Activated CD4-positive, alpha-beta T cell treated with anti-CD3 and anti-CD28 coated beads, Interleukin-2, Interleukin-4, amounts not matched to agents 100 ng/mL and 50 ng/mL, durations not matched to agents 16 hours and 8 hours (primary cell): ENCODE data around the gene MRPS5.

ENCODE experiments used
- DNase-seq: peaks from one replicate; pipeline ENCODE4 v3.0.0-alpha.2; 2020; ENCODE audit warnings: low spot score

The MRPS5 gene

DNA sequence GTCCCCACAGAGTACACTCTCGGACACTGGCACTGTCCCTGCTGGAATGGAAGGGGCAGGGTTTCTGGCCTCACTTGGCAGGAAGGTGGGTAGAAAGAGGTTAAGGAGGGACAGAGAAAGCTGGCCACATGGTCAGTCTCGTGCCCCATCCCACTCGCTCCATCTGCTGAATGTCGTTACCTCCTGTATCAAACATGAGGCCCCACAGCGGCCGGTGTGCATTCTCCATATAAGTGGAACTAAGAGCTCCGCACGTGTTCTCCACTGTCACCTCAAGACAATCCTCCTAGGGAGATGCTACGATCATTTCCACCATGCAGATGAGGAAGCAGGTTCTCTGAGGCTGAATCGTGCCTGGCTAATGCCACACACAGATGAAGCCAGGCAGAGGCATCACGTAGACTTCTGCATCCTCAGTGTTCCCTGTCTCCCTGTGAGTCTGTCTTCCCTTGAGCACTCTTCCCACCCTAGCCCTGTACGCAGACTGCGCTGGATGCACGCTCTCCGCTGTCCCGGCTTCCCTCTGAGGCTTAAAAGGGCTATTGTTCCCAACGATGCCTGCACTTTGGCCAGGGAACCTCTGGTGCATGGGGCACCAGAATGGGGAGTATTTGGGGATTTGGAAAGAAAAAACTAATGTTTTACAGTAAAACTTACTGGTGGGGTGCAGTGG is 61.0 kb downstream of the MRPS5 start:
- DNase-seq: no peak

DNA sequence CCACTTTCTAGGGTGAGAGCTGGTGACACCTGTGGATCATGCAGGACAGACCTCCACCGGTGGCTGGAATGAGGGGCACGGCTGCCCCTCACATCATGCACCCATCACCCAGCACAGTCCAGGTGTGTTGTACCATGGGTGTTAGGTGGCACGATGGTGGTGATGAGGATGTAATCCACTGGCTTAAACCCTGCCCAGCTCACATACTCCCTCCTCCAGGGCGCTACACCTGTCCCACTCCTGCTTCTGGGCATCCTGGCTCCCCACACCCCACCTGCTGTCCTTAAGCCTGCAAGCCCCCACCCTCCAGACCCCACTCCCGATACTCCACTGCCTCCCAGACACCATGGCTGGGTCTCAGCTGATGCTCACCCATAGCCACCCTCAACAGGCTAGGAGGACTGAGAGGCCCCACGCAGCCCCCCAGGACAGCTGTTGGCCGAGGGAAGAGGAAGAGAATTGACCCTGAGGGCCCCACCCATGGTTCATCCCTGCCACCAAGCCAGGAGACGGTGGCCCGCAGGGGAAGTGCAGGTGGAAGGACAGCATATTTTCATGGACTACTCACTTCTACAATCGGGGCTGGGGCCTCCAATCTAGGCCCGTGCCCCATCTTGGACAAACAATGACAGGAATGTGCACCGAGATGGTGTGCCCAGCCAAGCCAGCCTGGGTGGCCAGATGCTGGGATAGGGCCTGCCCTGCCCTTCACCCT is 61.8 kb downstream of the MRPS5 start:
- DNase-seq: no peak

DNA sequence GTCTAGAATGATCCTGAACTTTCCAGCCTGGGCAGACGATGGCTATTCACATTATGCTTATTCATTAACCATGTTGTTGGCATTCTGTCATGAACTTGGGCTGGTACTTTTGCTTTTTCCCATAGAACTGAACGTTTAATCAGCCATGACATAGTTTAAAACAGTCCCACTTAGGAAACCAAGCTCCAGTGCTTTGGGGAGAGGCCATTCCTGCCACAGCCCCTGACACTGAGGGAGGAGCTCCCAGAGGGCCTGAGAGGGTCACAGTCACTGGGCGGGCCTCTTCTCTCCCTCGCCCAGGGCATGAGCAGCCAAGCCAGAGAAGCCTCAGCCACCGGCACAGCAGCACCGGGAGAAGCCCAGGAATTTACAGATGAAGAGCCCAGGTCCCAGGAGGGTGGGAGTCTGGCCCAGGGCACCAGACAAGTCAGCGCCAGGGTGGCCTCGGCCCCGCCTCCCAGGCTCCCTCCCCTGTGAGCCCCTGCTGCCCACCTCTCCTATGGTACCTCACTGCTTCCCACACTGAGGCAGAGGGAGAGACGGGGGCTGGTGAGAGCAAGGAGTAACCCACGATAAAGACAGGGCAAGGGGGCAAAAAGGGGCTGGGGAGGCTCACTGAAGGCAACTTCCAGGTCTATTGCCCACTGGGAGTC is 62.5 kb downstream of the MRPS5 start:
- no peak for DNase-seq

DNA sequence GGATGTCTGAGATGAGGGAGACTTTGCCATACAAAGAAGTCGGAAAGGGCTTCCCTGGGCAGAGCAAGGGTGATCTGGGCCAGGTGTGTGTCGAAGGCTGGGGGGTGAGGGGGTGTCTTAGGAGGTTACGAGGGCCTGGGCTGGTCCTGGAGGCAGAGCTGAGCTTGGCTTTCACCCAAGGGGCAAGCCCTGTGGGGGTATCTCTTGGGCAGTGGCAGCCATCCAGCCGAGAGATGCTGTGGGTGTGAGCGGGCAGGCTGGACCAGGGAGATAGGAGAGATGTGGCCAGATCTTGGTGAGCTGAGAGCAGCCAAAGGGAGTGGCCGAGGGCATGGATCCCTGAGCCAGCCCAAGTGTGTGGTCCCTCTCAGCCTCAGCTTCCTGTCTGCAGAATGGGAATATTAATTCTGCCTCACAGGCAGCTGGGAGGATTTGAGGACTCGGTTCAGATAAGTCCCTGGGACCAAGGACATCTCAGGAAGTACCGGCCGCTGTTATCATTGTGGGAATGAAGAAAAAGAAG is 63.1 kb downstream of the MRPS5 start:
- no peak for DNase-seq

DNA sequence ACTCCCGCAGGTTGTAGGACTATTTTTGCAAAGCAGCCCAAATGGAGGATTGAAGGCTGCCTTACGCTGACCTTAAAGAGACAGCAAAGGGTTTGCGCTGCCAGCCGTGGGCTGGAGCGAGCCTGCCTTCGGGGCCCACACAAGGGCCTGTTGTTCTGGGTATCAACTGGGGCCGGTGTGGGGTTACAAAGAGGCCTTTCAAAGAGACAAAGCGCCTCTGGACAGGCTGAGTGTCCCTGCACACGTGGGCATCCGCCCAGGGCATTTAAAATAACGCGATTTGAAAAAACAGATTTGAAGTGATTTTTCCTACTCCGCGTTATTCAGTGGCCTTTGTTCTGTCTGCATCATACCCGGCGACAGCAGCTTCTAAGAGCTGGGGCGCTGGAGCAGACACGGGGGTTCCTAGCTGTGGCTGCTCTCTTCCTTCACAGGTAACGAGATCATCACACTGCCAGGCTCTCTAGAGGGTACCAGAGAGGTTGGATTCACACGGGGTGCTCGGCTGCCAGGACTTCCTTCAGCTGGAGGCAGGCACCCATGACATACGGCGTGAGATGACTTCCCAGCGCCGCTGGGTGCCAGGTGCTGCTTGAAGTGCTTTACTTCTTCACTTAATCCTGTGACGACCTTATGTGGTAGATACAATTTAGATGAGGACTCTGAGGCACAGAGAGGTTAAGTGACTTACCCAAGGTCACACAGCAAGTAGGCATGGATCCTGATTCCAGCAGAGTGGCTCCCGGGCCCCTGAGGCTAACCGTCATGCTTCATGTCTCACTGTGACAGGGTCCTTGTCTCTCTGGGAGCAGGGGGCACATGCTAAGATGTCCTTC is 63.9 kb downstream of the MRPS5 start:
- no peak for DNase-seq

DNA sequence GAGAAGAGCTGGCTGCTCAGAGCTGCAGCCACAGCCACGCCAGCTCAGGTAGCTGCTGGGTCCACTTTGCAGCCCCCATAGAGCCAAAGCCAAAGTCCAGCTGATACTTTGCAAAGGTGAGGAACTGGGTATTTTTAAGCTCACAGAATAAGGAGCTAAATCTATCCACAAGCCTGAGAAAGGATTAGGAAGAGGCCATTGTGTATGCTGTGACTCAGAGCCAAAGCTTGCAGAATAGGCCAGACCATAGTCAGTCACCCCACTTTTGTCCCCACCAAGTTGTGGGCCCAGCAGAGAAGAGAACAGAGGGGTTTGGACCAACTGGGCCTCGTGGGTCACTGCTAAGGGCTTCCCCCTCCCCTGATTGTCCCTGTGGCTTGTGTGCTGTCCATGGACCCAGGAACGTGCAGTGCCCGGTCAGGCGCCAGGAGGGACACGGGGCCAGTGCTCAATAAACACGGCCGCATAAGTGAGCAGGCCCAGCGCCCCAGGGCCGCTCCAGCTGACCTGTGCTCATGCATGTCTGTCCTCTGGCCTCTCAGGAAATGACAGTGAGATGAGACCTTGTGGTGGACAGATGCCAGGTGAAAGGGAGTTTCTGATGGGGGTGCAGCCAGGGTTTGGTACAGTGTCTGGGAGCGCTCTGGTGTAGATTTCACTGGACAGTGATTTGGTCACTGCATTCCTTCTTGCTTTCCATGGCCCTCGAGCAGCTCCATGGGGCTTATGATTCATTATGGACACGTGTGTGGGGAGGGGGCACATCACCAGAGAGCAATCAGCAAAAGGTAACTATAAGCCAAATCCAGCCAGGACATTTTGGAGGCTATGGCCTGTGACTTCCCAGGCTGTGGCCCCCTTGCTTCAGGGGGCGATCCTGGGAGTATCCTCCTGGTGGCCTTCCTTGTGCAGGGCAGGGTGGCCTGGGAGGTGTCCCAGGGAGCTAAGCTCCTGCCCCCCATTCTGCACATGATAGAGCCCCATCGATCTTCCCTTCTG is 64.8 kb downstream of the MRPS5 start:
- DNase-seq: no peak

DNA sequence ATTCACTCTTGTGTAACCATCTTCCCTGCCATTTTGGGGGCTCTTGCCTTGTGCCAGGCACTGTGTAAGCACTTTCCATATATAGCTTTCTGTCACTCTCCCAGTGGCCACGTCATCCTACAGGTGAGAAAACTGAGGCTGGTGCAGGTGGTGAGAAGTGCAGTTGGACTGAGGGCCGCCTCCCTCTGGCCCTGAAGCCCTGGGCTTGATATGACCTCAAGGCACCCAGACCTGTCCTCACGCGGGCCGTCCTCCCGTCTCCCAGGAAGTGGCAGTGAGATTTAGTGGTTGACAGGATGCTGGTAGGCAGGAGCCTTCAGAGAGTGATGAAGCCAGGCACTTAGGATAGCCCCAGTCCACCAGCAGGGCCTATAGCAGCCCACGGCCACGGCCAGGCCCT is 65.6 kb downstream of the MRPS5 start:
- DNase-seq: no peak

DNA sequence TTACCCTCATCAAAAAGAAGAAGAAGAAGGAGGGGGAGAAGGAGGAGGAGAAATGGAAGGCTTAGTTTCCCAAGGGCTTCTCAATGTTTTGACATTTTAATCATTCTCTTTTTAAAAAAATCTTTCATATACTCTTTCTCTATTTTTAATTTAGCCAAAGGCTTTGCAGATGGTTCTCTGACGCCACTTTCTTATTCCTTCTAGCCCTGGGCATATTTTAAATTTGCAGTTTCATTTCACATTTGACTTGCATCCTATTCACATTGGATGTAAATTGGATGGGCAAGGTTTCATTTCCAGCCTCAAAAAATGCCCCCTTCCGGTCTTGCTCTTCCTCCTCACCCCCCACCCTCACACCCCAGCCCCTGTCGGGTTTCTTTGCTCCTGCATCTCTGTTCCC is 66.3 kb downstream of the MRPS5 start:
- no peak for DNase-seq

DNA sequence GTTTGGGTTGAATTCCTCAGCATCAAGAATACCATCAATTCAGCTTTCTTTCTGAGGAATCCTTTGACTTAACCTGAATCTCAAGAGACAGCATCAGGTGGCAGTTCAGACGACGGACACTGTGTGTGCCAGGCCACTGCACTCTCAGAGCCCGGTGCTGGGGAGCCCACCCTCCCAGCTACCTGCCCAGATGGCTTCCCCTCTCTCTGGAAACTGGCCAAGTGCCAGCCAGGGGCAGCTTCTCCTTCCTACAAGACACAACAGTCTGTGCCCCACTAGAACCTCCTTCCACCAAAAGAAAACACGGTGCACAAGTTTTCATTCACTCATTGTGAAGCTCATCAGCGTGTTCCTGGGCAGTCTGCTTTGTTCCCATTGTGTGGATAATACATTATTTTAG is 67.6 kb downstream of the MRPS5 start:
- DNase-seq: no peak

DNA sequence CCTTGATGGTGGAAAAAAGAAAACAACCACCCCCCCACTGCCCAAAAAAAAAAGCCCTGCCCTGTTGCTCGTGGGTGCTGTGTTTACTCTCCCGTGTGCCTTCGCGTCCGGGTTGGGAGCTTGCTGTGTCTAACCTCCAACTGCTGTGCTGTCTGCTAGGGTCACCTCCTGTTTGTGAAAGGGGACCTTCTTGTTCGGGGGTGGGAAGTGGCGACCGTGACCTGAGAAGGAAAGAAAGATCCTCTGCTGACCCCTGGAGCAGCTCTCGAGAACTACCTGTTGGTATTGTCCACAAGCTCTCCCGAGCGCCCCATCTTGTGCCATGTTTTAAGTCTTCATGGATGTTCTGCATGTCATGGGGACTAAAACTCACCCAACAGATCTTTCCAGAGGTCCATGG is 68.1 kb downstream of the MRPS5 start:
- DNase-seq: no peak

DNA sequence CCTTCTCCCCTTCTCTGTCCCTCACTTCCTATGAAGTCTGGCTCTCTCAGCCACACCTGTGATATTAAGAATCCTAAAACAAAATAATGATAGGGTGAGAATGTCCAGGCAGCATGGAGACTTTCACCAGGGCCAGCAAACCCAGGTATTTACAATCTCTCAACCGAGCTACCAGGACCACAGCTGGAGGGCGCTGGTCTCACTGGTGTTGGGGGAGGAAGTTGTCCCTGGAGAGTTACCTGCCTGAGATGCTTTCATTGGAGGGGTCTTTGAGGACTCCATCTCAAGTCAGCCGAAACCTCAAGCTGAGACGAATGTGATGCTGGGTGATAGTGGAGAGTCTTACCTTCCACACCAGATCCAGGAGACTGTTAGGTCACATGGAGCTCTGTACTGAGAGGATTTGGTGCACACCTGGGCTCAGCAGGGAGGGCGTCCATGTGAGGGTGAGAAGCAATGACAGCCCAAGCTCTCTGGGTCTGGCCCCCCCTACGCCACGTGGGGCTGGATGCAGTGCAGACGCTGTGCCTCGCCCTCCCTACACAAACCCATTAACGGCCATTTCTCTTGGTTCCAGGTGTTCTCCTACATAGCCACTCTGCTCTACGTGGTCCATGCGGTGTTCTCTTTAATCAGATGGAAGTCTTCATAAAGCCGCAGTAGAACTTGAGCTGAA is 68.7 kb downstream of the MRPS5 start:
- no peak for DNase-seq

DNA sequence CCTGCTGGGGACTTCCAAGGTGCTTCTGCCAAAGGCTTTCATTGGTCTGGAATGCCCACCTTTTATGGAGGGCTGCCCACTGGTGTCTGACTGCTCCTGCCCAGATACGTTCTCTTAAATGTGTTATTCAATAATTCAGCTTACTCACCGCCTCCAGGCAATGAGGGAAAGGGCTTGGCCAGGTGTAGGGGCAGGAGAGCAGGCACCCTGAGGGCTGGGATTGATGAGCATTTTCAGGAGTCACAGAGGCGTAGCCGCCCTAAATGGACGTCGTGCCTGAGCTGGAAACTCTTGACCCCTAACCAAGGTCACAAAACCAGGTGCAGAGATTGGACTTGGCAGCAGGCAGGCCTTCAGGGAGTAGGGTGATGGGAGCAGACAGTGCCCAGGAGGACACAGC is 69.3 kb downstream of the MRPS5 start:
- no peak for DNase-seq

DNA sequence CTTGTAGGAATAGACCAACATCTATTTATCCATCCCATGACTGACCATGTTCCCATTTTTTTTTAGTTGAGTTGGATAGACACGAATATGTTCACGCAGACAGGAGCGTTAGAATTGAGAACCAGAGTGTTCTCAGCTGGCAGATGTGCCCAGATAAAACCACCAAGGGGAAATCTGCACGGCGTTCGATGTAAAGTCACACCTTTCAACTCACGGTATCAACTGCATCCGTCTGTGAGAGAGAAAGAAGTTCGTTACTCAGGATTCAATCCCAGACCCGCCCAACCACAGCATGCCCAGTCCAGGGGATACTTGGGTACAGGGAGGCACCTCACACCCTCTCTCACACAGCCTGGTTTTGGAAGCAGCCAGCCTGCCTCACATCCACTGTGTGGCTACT is 70.0 kb downstream of the MRPS5 start:
- no peak for DNase-seq

DNA sequence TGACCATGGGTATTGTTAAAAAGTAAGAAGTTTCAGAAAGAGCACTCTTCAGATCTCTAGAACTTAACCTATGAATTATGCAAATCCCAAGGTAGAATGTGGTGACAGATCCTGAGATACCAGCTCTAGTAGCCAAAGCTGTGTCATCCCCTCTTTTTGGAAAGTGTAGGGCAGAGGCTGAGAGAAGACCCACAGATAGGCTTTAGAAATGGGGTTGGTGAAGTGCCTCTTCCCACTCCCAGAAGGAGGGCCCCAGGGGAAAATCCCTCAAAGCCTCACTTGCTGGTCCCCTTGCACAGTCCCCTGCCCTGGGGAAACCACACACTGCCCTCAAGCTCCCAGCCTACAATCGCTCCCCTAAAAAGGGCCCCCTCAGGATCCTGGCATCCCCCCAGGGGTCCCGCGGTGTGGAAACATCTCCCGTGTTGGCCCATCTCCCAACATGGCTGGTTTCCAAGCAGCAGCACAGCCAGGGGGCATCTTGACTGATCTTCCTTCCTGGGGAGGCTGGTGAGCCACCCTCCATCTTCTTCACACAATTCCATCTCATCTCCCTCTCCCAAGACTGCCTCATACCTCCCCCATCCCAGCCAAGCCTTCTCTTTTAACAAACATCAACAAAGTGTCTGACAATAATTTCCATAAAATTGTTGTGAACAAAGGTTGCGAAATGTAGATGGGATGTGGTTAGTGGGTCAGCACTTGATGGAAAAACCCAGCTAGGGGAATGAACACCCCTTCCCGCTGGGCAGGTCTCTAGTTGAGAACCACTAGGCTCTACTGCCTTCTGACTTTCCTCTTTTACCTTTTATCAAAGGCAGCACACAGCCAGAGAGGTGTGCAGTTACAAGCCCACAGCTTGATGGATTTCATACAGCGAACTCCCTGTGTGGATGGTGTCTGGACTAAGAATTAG is 71.0 kb downstream of the MRPS5 start:
- DNase-seq: no peak

DNA sequence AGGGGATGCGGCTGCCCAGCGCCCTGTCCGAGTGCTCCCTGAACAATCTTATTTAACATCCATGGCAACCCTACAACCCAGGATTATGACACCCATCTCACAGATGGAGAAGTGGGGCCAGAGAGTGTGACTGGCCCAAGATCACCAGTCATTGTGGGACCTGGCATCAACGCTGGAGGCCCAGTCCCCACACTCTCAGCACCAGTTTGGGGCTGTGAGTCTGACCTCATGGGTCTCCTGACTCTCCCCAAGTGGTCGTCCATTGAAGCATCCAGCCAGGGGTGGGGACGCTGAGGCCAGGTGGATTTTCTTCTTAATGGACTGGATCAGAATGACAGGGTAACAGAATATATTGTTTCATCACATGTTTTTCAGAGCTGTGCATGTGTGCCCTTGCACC is 71.6 kb downstream of the MRPS5 start:
- DNase-seq: no peak

DNA sequence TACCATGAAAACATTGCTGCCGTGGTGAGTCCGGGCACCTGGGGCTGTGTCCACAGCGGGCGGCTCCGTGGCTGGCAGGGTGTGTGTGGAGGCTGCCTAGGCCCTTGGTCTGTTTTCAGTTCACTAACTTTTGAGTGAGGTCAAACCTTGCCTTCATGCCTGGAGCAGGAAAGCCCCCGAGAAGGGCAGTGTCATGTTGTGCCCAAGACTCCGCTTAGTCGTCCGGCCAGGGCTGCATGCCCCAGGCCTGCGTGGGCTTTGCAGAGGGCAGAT is 72.0 kb downstream of the MRPS5 start:
- no peak for DNase-seq

DNA sequence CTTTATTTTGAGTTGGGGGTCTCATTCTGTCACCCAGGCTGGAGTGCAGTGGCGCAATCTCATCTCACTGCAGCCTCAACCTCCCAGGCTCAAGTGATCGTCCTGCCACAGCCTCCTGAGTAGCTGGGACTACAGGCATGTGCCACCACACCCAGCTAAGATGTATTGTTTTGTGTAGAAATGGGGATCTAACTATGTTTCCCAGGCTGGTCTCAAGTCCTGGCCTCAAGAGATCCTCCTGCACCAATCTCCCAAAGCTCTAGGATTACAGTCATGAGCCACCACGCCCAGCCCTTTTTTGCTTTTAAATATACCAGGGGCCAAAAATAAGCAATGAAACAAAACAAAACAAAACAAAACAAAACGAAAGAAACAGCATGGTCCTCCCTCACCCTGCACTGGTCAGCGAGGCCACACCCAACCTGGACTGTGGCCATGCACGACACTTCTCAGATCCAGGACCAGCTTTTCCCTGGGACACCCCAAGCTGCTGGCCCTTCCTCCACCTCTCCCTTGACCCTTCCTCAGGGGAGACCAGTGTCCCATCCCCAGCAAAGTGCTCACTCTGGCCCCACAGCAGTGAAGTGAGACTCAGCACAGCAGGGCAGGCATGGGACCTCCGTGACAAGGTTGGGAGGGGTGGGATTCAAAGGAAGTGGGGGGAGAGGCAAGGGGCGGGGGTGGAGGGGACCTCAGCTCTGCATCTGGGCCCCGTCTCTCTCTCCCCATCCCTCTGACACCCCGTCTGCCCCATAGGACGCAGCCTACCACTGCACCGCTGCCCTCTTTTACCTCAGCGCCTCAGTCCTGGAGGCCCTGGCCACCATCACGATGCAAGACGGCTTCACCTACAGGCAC is 72.6 kb downstream of the MRPS5 start:
- DNase-seq: no peak

DNA sequence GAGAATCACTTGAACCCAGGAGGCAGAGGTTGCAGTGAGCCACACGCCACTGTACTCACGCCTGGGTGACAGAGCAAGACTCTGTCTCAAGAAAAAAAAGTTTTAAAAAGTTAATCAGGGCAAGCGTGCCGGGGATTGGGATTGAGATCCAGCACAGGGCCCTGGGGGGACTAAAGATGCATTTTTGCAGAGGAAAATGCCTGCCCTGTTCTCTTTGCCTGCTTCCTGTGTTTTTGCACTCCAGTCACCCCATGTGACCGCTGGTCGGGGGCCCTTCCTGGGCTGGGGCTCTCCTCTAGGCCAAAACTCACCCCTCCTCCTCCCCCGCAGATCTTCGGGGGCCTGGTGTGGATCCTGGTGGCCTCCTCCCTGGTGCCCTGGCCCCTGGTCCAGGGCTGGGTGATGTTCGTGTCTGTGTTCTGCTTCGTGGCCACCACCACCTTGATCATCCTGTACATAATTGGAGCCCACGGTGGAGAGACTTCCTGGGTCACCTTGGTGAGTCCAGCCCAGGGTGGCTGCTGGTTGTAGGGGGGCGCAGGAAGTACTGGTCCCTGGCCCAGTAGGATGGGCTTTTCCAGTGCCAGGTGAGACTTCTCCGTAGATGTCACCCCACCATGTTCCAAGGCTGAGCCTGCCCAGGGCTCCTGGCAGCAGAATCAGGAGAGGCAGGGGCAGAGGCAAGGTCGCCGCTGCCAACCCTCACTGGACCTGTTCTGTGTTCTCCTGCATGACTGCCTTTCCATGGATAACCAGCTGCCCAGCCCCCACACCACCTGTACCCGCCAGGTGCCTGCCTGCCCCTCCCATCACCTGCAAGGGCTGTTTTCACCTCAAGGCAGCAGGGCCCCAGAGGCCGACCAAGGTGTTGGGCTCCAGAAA is 73.7 kb downstream of the MRPS5 start:
- DNase-seq: no peak
